Activated naive CD8-positive, alpha-beta T cell treated with anti-CD3 and anti-CD28 coated beads, Interleukin-2, amount 50 U/mL, for 24 hours (primary cell): ENCODE data around the gene PCAT6.
"Not testable (repeated sequence)": the region's sequence is repeated elsewhere in the genome, so short reads cannot be mapped to it uniquely, and the experiment has no call there.

ENCODE experiments used
- ATAC-seq: fragments of 150-1000 bp; cut with Tn5 transposase; one replicate; pipeline ENCODE4 v1.10.0; 2021
- DNase-seq: peaks from one replicate; pipeline ENCODE4 v3.0.0; 2021
- H3K27ac Mint-ChIP-seq: one replicate; pipeline ENCODE4 v1.8.0; 2021; ENCODE audit warnings: mild to moderate bottlenecking, mixed read lengths
- H3K27me3 Mint-ChIP-seq: one replicate; pipeline ENCODE4 v1.8.0; 2021; ENCODE audit warnings: mixed read lengths
- H3K36me3 Mint-ChIP-seq: one replicate; pipeline ENCODE4 v1.8.0; 2021; ENCODE audit warnings: low read depth, mixed read lengths
- H3K4me1 Mint-ChIP-seq: one replicate; pipeline ENCODE4 v1.8.0; 2021; ENCODE audit warnings: mixed read lengths
- H3K4me3 Mint-ChIP-seq: one replicate; pipeline ENCODE4 v1.8.0; 2021; ENCODE audit warnings: mild to moderate bottlenecking, moderate library complexity, mixed read lengths
- H3K9me3 Mint-ChIP-seq: one replicate; pipeline ENCODE4 v1.8.0; 2021; ENCODE audit warnings: mixed read lengths

Gene PCAT6

DNA sequence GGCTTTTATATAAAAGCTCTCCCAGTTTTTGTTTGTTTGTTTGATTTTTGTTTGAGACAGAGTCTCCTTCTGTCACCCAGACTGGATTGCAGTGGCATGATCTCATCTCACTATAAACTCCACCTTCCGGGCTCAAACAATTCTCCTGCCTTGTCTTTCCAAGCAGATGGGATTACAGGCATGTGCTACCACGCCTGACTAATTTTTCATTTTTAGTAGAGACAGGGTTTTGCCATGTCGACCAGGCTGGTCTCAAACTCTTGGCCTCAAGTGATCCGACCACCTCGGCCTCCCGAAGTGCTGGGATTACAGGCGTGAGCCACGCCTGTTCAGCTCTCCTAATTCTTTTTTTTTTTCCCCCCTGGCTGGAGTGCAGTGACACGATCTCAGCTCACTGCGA is 4.4 kb downstream of the PCAT6 start:
- Mint-ChIP-seq H3K27ac (no peak overlapping the region), H3K9me3 (no peaks in the 10 kb centered on the region), H3K4me1 (peaks cover 12% of the 10 kb centered on the region), H3K36me3 (no peaks in the 10 kb centered on the region), H3K27me3 (peaks cover 12% of the 10 kb centered on the region), H3K4me3 (no peak overlapping the region)
- no peak for DNase-seq
- ATAC-seq, result no peak

DNA sequence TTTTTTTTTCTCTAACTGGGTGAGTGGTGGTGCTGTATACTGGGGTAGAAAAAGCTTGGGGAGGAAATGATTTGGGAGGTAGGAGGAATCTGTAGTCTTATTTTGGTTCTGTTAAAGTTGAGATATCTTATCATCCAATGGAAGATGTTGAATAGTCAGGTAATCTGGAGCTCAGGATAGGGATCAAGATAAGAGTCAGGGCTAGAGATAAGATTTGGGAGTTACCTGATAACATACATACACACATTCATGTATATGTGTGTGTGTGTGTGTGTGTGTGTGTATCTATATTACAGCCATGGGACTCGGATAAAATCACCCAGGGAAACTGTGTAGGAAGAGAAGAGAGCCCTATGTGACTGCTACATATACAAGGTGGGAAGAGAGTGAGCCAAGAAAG is 8.1 kb downstream of the PCAT6 start:
- ATAC-seq (no peak), DNase-seq (no peak)
- Mint-ChIP-seq H3K36me3 (no peaks in the 10 kb centered on the region), H3K4me1 (no peaks in the 10 kb centered on the region), H3K4me3 (no peak overlapping the region), H3K9me3 (no peaks in the 10 kb centered on the region), H3K27me3 (peaks cover 5% of the 10 kb centered on the region), H3K27ac (no peak overlapping the region)

GRCh38 chr1:202821467-202821866 is 10.7 kb downstream of the PCAT6 start:
- DNase-seq (no peak), ATAC-seq (no peak)
- H3K27me3 Mint-ChIP-seq, result peaks cover 5% of the 10 kb centered on the region
- no peaks in the 10 kb centered on the region for H3K9me3 Mint-ChIP-seq
- H3K4me1 Mint-ChIP-seq, result no peaks in the 10 kb centered on the region
- no peak overlapping the region for H3K4me3 Mint-ChIP-seq
- no peak overlapping the region for H3K27ac Mint-ChIP-seq
- no peaks in the 10 kb centered on the region for H3K36me3 Mint-ChIP-seq

DNA sequence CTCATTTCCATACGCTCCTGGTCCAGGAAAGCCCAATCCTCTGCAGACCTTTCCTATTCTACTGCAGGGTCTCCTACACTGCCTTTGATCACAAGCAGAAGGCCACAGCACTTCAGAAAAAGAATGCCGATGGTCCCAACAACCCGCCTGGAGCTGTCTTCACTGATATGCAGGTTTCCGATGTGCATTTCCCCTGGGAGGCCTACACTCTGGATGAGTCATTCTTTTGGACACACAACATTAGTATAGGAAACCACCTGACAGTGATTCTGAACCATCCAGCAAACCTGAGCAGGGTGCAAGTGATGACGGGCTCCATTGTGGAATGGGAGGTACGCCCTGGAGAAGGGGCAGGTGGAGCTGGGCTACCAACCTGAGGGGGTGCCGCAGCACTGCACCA is 15.0 kb downstream of the PCAT6 start:
- no peaks in the 10 kb centered on the region for H3K9me3 Mint-ChIP-seq

GRCh38 chr1:202829223-202829622 is 18.5 kb downstream of the PCAT6 start:
- H3K4me3 Mint-ChIP-seq, H3K9me3 Mint-ChIP-seq, H3K27me3 Mint-ChIP-seq, H3K36me3 Mint-ChIP-seq, H3K4me1 Mint-ChIP-seq, ATAC-seq, H3K27ac Mint-ChIP-seq, DNase-seq: not testable (repeated sequence)

More for the DNA sequence above, 15.0 kb downstream of the PCAT6 start:
- Mint-ChIP-seq H3K4me1 (no peaks in the 10 kb centered on the region), H3K4me3 (no peak overlapping the region), H3K36me3 (no peaks in the 10 kb centered on the region), H3K27ac (no peak overlapping the region), H3K27me3 (no peaks in the 10 kb centered on the region)
- DNase-seq (no peak), ATAC-seq (no peak)

- Mint-ChIP-seq H3K36me3 (no peaks in the 10 kb centered on the region), H3K4me1 (peaks cover 24% of the 10 kb centered on the region), H3K4me3 (no peak overlapping the region), H3K9me3 (no peaks in the 10 kb centered on the region), H3K27ac (no peak overlapping the region), H3K27me3 (no peaks in the 10 kb centered on the region)
- no peak for ATAC-seq
- DNase-seq, result no peak
Observed at GRCh38 chr1:202831906-202832305, 21.2 kb downstream of the PCAT6 start.

- peaks cover 8% of the 10 kb centered on the region for H3K27me3 Mint-ChIP-seq
- H3K9me3 Mint-ChIP-seq, result no peaks in the 10 kb centered on the region
- no peaks in the 10 kb centered on the region for H3K36me3 Mint-ChIP-seq
- DNase-seq (peak; percentile 17), ATAC-seq (peak; percentile 54)
- peaks cover 33% of the 10 kb centered on the region for H3K4me1 Mint-ChIP-seq
- H3K4me3 Mint-ChIP-seq, result peak overlapping the region; percentile 16
- H3K27ac Mint-ChIP-seq, result no peak overlapping the region
Observed at GRCh38 chr1:202834771-202835547, 24.2 kb downstream of the PCAT6 start.

DNA sequence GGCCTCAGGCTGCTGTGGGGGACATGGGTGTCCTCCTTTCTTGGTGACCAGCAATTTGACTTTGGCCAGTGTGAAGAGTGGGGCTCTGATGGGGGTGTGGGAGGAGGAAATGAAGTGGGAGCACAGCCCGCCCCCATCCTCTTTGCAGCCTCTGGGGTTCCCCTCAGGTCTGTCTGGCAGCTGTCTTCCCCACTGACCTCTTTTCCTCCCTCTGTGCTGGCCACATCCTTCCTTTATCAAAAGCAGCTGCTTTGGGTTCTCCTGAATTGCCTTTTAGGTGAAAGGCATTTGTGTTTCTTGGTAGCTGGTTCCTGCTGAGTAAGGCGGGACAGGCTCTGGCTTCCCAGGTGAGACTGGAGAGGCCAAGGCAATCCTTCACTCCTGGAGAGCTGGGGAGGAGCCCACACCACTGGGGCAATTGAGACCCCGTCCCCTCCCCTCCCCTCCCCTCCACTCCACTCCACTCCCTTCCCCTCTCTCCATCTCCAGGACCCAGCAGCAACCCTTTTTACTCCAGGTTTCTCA is 24.9 kb downstream of the PCAT6 start:
- peak; percentile 60 for ATAC-seq
- peaks cover 8% of the 10 kb centered on the region for H3K27me3 Mint-ChIP-seq
- H3K36me3 Mint-ChIP-seq, result no peaks in the 10 kb centered on the region
- no peaks in the 10 kb centered on the region for H3K9me3 Mint-ChIP-seq
- peak overlapping the region; percentile 16 for H3K4me3 Mint-ChIP-seq
- peak; percentile 34 for DNase-seq
- H3K27ac Mint-ChIP-seq, result no peak overlapping the region
- H3K4me1 Mint-ChIP-seq, result peaks cover 33% of the 10 kb centered on the region

- Mint-ChIP-seq H3K36me3 (no peaks in the 10 kb centered on the region), H3K27me3 (peaks cover 8% of the 10 kb centered on the region), H3K9me3 (no peaks in the 10 kb centered on the region), H3K4me3 (no peak overlapping the region), H3K4me1 (peaks cover 33% of the 10 kb centered on the region), H3K27ac (no peak overlapping the region)
- ATAC-seq (no peak), DNase-seq (no peak)
Observed at GRCh38 chr1:202836623-202837403, 26.1 kb downstream of the PCAT6 start.

GRCh38 chr1:202837746-202838262 is 27.1 kb downstream of the PCAT6 start:
- Mint-ChIP-seq H3K27me3 (peaks cover 8% of the 10 kb centered on the region), H3K4me3 (no peak overlapping the region), H3K27ac (no peak overlapping the region), H3K9me3 (no peaks in the 10 kb centered on the region), H3K36me3 (no peaks in the 10 kb centered on the region), H3K4me1 (peaks cover 33% of the 10 kb centered on the region)
- DNase-seq (no peak), ATAC-seq (no peak)

GRCh38 chr1:202843081-202843480 is 32.3 kb downstream of the PCAT6 start:
- Mint-ChIP-seq H3K27ac (no peak overlapping the region), H3K9me3 (no peaks in the 10 kb centered on the region), H3K27me3 (peaks cover under 1% of the 10 kb centered on the region), H3K36me3 (no peaks in the 10 kb centered on the region), H3K4me3 (no peak overlapping the region), H3K4me1 (peaks cover 2% of the 10 kb centered on the region)
- DNase-seq (no peak), ATAC-seq (no peak)

GRCh38 chr1:202844259-202844658 is 33.5 kb downstream of the PCAT6 start:
- Mint-ChIP-seq H3K4me1 (peaks cover 4% of the 10 kb centered on the region), H3K36me3 (no peaks in the 10 kb centered on the region), H3K27ac (no peak overlapping the region), H3K4me3 (no peak overlapping the region), H3K9me3 (no peaks in the 10 kb centered on the region), H3K27me3 (no peaks in the 10 kb centered on the region)
- no peak for DNase-seq
- no peak for ATAC-seq

- no peak for DNase-seq
- no peak for ATAC-seq
- H3K27ac Mint-ChIP-seq, result no peak overlapping the region
- H3K36me3 Mint-ChIP-seq, result no peaks in the 10 kb centered on the region
- no peaks in the 10 kb centered on the region for H3K27me3 Mint-ChIP-seq
- H3K9me3 Mint-ChIP-seq, result no peaks in the 10 kb centered on the region
- no peak overlapping the region for H3K4me3 Mint-ChIP-seq
- peaks cover 4% of the 10 kb centered on the region for H3K4me1 Mint-ChIP-seq
Observed at GRCh38 chr1:202844935-202845334, 34.2 kb downstream of the PCAT6 start.

DNA sequence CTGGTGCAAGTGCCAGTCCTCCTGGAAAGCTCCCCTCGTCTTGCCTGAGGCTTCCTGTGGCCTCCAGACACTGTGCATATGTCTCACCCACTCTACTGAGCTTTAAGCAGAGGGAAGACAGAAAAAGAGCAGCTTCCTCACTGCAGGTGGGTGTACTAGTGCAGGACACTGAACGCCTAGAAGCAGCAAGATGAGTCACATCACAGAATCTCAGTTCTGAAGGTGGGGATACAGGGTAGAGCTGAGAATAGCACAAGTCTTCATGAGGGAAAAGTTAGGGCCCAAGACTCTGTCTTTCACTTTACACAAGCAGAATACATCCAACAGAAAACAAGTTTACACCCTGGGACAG is 37.4 kb downstream of the PCAT6 start:
- no peak overlapping the region for H3K27ac Mint-ChIP-seq
- peak; percentile 25 for ATAC-seq
- H3K4me1 Mint-ChIP-seq, result peaks cover 4% of the 10 kb centered on the region

More for the DNA sequence above, 37.4 kb downstream of the PCAT6 start:
- H3K27me3 Mint-ChIP-seq, result no peaks in the 10 kb centered on the region
- no peaks in the 10 kb centered on the region for H3K9me3 Mint-ChIP-seq
- H3K36me3 Mint-ChIP-seq, result no peaks in the 10 kb centered on the region
- DNase-seq, result no peak
- H3K4me3 Mint-ChIP-seq, result no peak overlapping the region
